Epithelial cell of proximal tubule (primary cell): ENCODE data around the gene MYH9. TPM values are rescaled to one million over a fixed set of nuclear protein-coding genes. Genes with fewer than 3 reads are reported as not detected.
"Not testable (repeated sequence)": the region's sequence is repeated elsewhere in the genome, so short reads cannot be mapped to it uniquely, and the experiment has no call there.

Experiments
- DNase-seq: peaks from one replicate; pipeline ENCODE4 v3.0.0-alpha.2; 2011; ENCODE audit warnings: low read depth
- H3K4me3 ChIP-seq: 2 replicates; pipeline ENCODE4 v1.5.1; 2011; ENCODE audit warnings: low read depth, mild to moderate bottlenecking, low read length
- CTCF ChIP-seq: conservative IDR thresholded peaks from 2 replicates; pipeline ENCODE4 v1.5.1; 2012; ENCODE audit warnings: low read depth, mild to moderate bottlenecking, low read length
- total RNA-seq: library from RNA; depleted of rRNA; stranded (reverse); fragments of >200 nt; gene quantifications from 2 replicates; pipeline ENCODE4 v1.2.3, GENCODE V29; 2015

MYH9 gene
- total RNA-seq, 1 donor from 2014 or later, result 896 TPM

DNA sequence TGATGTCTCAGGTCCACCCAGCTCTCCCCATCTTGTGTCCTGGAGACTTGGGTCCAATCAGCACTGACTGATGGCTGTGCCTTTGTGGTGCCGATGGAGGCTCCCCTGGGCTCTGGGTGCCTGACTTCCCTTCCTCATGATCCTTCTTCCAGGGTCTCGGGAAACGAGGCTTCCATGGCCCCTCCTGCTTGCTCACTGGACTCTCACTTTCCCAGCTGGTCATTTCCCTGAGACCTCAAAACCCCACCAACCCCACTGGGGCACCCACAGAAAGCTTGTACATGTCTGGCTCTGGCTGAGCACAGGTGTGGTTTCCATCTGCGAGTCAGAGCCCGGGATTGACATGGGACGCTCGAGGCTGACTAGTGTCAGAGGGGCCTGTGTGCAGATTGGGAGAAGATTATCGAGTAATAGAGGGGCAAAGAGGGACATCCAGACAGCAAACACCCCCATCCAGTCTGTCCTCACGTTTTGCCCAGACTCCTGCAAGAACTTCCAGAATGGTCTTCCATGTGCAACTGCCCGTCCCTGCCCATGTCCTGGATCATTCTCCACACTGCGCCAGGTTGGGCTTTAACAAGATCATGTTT lies 119.8 kb downstream of the MYH9 start:
- H3K4me3 ChIP-seq, result no peak overlapping the region
- DNase-seq, result no peak
- TF ChIP-seq CTCF, result no peak

- H3K4me3 ChIP-seq, result no peak overlapping the region
- DNase-seq, result no peak
- no peak for TF ChIP-seq CTCF
Observed at GRCh38 chr22:36267058-36267457, 120.7 kb downstream of the MYH9 start.

DNA sequence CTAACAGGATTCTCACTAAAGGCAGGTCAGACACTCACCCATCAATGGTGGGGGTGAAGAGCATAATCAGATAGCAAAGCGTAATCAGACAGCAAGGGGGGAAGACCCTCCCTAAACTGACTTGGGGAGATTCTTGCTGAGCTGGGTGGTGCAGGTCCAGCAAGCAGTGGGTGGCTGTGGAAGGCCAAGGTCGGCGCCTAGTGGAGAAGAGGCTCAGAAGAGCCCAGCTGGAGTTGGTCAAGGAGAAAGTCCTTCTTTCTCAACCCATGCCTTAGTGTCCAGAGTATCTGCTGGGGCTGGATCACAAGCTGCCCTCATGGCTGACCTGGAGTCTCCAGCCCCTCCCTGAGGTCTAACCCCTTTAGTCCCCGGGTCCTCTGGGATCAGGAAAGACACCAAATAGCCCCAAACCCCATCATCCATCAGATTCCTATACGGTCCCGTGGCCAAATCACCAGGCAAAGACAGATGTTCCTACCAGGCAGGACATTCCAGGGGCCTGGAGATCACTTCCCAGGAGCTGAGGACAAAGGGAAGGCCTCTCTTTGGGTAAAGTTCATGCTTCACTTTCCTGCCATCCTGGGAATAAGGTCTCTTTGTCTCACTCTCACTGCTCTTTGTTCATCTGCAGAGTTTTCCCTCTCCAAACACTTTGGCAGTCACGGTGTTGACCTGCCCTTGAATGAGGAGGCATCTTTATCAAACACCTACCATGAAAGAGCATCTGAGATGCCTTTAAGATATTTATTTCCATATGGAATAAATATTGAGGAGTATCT lies 123.7 kb downstream of the MYH9 start:
- not testable (repeated sequence) for H3K4me3 ChIP-seq, DNase-seq

GRCh38 chr22:36263216-36263673 lies 124.5 kb downstream of the MYH9 start:
- H3K4me3 ChIP-seq, DNase-seq: not testable (repeated sequence)

DNA sequence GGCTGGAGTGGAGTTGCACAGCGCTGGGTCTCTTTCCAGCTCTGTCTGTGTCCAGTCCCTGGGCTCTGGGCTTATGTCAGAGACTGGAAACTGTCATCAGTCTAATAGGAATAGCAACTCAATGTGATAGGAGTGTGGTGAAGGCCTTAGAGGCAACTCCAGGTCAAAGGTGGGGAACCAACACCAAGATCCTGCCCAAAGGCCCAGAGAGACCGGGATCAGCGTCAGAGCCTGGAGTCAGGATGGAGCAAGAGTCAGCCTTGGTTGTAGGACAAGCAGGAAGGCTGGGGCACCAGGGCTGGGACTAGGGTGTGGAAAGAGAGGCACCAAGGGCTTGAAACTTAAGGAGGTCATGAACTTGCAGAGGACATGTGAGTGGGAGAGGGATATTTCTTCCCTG lies 125.5 kb downstream of the MYH9 start:
- not testable (repeated sequence) for DNase-seq

GRCh38 chr22:36261675-36262074 lies 126.1 kb downstream of the MYH9 start:
- DNase-seq, H3K4me3 ChIP-seq: not testable (repeated sequence)

More for the DNA sequence above, 125.5 kb downstream of the MYH9 start:
- H3K4me3 ChIP-seq, result not testable (repeated sequence)

DNA sequence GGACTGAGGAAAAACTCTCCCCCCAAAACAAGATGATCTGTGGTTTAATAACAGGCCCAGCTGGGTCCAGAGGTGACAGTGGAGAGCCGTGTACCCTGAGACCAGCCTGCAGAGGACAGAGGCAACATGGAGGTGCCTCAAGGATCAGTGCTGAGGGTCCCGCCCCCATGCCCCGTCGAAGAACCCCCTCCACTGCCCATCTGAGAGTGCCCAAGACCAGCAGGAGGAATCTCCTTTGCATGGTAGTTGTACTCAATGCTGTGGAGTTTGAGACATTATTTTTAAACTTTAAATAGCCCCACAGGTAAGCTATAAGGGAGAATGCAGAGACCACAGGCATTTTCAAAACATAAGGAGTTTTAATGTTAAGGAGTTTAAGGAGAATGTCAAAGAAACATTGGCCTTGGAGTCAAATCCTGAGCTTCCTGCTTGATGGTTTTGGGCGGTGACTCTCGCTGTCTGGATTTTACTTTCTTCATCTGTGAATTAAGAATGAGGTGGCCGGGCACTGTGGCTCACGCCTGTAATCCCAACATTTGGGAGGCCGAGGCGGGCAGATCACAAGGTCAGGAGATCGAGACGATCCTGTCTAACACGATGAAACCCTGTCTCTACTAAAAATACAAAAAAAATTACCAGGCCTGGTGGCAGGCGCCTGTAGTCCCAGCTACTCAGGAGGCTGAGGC lies 128.0 kb downstream of the MYH9 start:
- no peak for TF ChIP-seq CTCF
- H3K4me3 ChIP-seq, result no peak overlapping the region
- DNase-seq, result no peak

- no peak overlapping the region for H3K4me3 ChIP-seq
- DNase-seq, result no peak
- TF ChIP-seq CTCF, result no peak
Observed at GRCh38 chr22:36258701-36259614, 128.8 kb downstream of the MYH9 start.
